Adrenal gland (tissue), 12 donors: ENCODE measurements around the gene AGBL1. TPM values are rescaled to one million over a fixed set of nuclear protein-coding genes. Genes with fewer than 3 reads are reported as not detected.

ENCODE experiments used
- DNase-seq, 7 donors: peaks; one replicate each; pipeline ENCODE4 v3.0.0-alpha.2; 2019 to 2020
- H3K27ac ChIP-seq, 5 donors: fragments of 200-600 bp; sonication (generic) in 4 of 5; 1 replicate in 3 of 5; 2 replicates in 2 of 5; pipeline versions ENCODE4 v1.5.1 to v1.8.0; 2016 to 2020; ENCODE audit warnings: mild to moderate bottlenecking in 1 of 5
- H3K27me3 ChIP-seq: fragments of 200-600 bp; 2 replicates; pipeline ENCODE4 v1.8.0; 2021
- H3K36me3 ChIP-seq, 2 donors: fragments of 200-600 bp; replicated peaks in 1 of 2; 1 replicate in 1 of 2; 2 replicates in 1 of 2; pipeline versions ENCODE4 v1.5.1 to v1.8.0; 2018 to 2022
- H3K4me1 ChIP-seq, 2 donors: fragments of 200-600 bp; replicated peaks in 1 of 2; 1 replicate in 1 of 2; 2 replicates in 1 of 2; pipeline versions ENCODE4 v1.5.1 to v1.8.0; 2018 to 2021
- H3K4me3 ChIP-seq, 4 donors: fragments of 200-600 bp; sonication (generic) in 3 of 4; one replicate each; pipeline ENCODE4 v1.5.1; 2016 to 2018
- H3K9me3 ChIP-seq, 3 donors: fragments of 200-600 bp; sonication (generic) in 1 of 3; replicated peaks in 1 of 3; 1 replicate in 2 of 3; 2 replicates in 1 of 3; pipeline versions ENCODE4 v1.5.1 to v1.8.0; 2016 to 2021
- POLR2A ChIP-seq, 2 donors: fragments of 450-650 bp; IDR thresholded peaks; one replicate each; pipeline ENCODE4 v1.6.1; 2017; ENCODE audit warnings: antibody characterized with exemption in 2 of 2, mild to moderate bottlenecking in 2 of 2, moderate library complexity in 1 of 2
- WGBS, 4 donors: extraction: QIAGEN DNeasy Blood & Tissue Kit in 2 of 4; methylation state at CpG; one replicate each; pipeline versions ENCODE4 v1.1.5 to v1.1.7; 2013 to 2017; 5-methylcytosine and 5-hydroxymethylcytosine counted together
- intact Hi-C, 2 donors: fragments of 100-400 bp; cut with DNase I; formaldehyde crosslinking; loops; one replicate each; pipeline versions ENCODE4 v1.14.1 to v1.15.0; 2022 to 2023
- polyA plus RNA-seq, 3 donors: library from polyadenylated mRNA; stranded (reverse); fragments of 200-250 nt in 2 of 3; fragments of 350-450 nt in 1 of 3; fragmentation: Illumina TruSeq in 1 of 3; extraction: RNeasy Lipid Tissue Mini Kit (QIAGEN cat#74804) in 1 of 3; gene quantifications; one replicate each; pipeline ENCODE4 v1.2.3, GENCODE V29; 2013 to 2014
- total RNA-seq, 9 donors: library from RNA; depleted of rRNA in 4 of 9; stranded (reverse); fragments of >200 nt in 4 of 9; fragments of 120-200 nt in 1 of 9; fragmentation: NEBNext Ultra II Directional in 1 of 9; extraction: Animal tissue kit (Norgen Biotek cat#: 25700) in 1 of 9; gene quantifications; one replicate each; pipeline versions ENCODE4 v1.1.0 to v1.2.4, GENCODE V29; 2013 to 2023
- TF ChIP-seq, protein P1 (sequence below), 6 experiments: fragments of 450-650 bp in 4 of 6; fragments of 200-600 bp in 2 of 6; sonication (generic) in 1 of 6; IDR thresholded peaks; 1 replicate in 5 of 6; 2 replicates in 1 of 6; pipeline versions ENCODE4 v1.5.1 to v1.8.0; 2016 to 2021; ENCODE audit warnings: antibody characterized with exemption in 6 of 6, mild to moderate bottlenecking in 2 of 6, moderate library complexity in 1 of 6
- donor health status: healthy with polysubstance abuse.
- donor health status: Bipolar disorder and iron deficiency.
- donor health status: DM: yes; HTN: yes; CAD: no.
- donor health status: DM: no; HTN: no; CAD: no.
- donor health status: DM: no; HTN: no; CAD: no.
- donor health status: DM: yes; HTN: yes; CAD: no.

Gene AGBL1
- total and polyA plus RNA-seq, 12 donors: 0.04 to 0.07 (median 0.06) TPM; not detected in 9

DNA sequence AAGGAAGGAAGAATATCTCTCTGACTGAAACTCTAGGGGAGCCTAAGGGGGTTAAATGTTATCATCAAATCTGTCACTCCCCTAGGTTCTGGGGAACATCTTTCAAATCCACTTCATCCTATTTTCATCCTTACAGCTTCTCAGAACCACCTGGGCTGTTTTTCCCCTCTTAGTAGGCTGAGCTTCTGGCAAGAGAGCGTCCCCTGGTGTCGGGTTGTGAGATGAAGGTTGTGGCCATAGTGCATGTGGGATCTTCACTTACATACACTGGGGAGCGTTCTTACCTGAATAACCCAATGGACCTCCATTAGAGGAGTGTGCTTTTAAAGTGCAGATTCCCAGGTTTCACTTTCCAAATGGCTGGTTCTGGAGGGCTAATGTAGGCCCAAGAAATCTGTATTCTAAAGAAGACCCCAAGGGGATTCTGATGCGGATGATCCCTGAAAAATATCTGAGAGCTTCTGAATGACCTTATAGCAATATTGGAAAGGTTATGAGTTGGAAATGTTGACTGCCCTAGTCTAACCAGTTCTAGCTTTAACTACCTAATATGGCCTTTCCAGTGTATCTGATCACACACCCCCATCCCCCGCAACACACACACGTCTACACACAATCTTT is 663.7 kb downstream of the AGBL1 start:
- intact Hi-C loops: no loop called here
- peak in 2 of 7 donors; percentile 21 to 53 for DNase-seq
- 63 to 77% (median 71%) methylated on average over 6 of the region's 6 CpGs for WGBS, 4 donors
- TF ChIP-seq, protein P1, sequence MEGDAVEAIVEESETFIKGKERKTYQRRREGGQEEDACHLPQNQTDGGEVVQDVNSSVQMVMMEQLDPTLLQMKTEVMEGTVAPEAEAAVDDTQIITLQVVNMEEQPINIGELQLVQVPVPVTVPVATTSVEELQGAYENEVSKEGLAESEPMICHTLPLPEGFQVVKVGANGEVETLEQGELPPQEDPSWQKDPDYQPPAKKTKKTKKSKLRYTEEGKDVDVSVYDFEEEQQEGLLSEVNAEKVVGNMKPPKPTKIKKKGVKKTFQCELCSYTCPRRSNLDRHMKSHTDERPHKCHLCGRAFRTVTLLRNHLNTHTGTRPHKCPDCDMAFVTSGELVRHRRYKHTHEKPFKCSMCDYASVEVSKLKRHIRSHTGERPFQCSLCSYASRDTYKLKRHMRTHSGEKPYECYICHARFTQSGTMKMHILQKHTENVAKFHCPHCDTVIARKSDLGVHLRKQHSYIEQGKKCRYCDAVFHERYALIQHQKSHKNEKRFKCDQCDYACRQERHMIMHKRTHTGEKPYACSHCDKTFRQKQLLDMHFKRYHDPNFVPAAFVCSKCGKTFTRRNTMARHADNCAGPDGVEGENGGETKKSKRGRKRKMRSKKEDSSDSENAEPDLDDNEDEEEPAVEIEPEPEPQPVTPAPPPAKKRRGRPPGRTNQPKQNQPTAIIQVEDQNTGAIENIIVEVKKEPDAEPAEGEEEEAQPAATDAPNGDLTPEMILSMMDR (IDR thresholded peaks at IDR 0.05): peak in 3 of 6 experiments; percentile 17 to 34 (median 30)
- no peak for TF ChIP-seq POLR2A (IDR thresholded peaks at IDR 0.05)
- Histone ChIP-seq H3K4me1 (no peaks in the 10 kb centered on the region), H3K27ac (no peak overlapping the region), H3K27me3 (no peaks in the 10 kb centered on the region), H3K4me3 (no peak overlapping the region), H3K36me3 (no peaks in the 10 kb centered on the region), H3K9me3 (no peaks in the 10 kb centered on the region)

DNA sequence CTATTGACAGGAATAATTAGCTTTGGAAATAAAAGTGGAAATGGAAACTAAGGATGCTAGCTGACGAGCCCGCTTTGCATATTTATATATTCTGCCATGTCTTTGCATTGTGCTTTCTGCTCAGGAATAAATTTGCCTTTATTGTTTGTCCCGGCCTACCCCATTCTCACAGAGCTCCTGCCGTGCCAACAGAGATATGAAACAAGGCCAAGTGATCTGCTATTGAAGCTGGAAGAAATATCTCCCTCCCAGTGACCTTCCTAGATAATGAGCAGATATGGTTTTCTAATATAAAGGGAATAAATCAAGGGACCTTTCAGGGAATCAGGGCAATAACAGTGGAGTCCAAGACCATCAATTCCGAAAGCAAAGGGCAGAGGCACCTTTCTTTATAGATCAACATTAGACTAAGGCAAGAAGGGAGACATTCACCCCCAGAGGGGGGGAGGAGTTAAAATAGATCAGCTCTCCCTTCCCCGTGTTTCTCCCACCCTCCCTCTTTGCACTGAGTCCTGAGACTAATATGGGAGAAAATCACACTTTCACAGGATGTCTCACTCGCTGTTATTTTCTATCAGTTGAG is 664.6 kb downstream of the AGBL1 start:
- DNase-seq: no peak
- no peak overlapping the region for H3K4me3 ChIP-seq
- H3K27me3 ChIP-seq: no peaks in the 10 kb centered on the region
- H3K27ac ChIP-seq: no peak overlapping the region
- no peaks in the 10 kb centered on the region for H3K36me3 ChIP-seq
- H3K4me1 ChIP-seq: no peaks in the 10 kb centered on the region
- WGBS, 4 donors: 47 to 53% (median 49%) methylated on average over 7 of the region's 7 CpGs
- intact Hi-C loops: no loop called here
- TF ChIP-seq, protein P1 (IDR thresholded peaks at IDR 0.05): no peak
- TF ChIP-seq POLR2A (IDR thresholded peaks at IDR 0.05): no peak
- H3K9me3 ChIP-seq: no peaks in the 10 kb centered on the region

DNA sequence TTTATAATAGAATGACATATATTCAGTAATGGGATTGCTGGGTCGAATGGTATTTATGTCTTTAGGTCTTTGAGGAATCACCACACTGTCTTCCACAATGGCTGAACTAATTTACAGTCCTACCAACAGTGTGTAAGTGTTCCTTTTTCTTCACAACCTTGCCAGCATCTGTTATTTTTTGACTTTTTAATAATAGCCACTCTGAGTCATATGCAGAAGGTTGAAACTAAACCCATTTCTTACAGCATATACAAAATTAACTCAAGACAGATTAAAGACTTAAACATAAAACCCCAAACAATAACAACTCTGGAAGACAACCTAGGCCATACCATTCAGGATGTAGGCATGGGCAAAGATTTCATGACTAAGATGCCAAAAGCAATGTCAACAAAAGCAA is 671.4 kb downstream of the AGBL1 start:
- no peaks in the 10 kb centered on the region for H3K27me3 ChIP-seq
- WGBS, 4 donors: 58 to 74% (median 66%) methylated on average over 1 of the region's 1 CpG
- no peaks in the 10 kb centered on the region for H3K36me3 ChIP-seq
- no peak overlapping the region for H3K4me3 ChIP-seq
- no peak overlapping the region for H3K27ac ChIP-seq
- TF ChIP-seq, protein P1 (IDR thresholded peaks at IDR 0.05): no peak
- no peak for TF ChIP-seq POLR2A (IDR thresholded peaks at IDR 0.05)
- intact Hi-C loops: no loop called here
- H3K9me3 ChIP-seq: no peaks in the 10 kb centered on the region
- H3K4me1 ChIP-seq: no peaks in the 10 kb centered on the region
- DNase-seq: no peak

DNA sequence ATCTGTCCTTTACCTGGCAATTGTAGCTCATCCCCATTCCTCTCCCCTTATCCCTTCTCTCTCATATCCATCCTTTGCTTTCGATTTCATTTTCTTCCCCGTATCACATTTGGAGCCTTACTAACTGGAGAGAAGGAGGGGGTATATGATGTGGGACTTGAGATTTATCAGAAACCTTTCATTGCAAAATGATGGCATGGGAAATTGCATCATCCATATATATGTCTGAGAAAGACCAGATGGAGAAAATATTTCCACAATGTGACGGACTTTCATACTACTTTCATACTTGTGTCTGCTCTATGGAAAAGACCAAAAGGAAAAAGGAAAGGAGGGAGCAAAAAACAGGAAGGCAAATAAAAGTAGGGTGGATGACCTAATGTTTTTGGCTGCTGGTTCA is 675.2 kb downstream of the AGBL1 start:
- no peaks in the 10 kb centered on the region for H3K27me3 ChIP-seq
- H3K36me3 ChIP-seq: no peaks in the 10 kb centered on the region
- 68 to 81% (median 75%) methylated on average over 3 of the region's 3 CpGs for WGBS, 4 donors
- no peak overlapping the region for H3K27ac ChIP-seq
- no peak overlapping the region for H3K4me3 ChIP-seq
- H3K9me3 ChIP-seq: no peaks in the 10 kb centered on the region
- TF ChIP-seq, protein P1 (IDR thresholded peaks at IDR 0.05): no peak
- no peak for TF ChIP-seq POLR2A (IDR thresholded peaks at IDR 0.05)
- intact Hi-C loops: no loop called here
- no peaks in the 10 kb centered on the region for H3K4me1 ChIP-seq
- DNase-seq: no peak
